Stimulated activated CD4-positive, alpha-beta T cell treated with anti-CD3 and anti-CD28 coated beads, TNF-alpha, amount 100 ng/mL, for 24 hours (primary cell): ENCODE measurements around the gene PROC.

ENCODE experiments used
- DNase-seq, 3 experiments: peaks; one replicate each; pipeline ENCODE4 v3.0.0-alpha.2; 2020; ENCODE audit warnings: low read depth in 3 of 3

Gene PROC

DNA sequence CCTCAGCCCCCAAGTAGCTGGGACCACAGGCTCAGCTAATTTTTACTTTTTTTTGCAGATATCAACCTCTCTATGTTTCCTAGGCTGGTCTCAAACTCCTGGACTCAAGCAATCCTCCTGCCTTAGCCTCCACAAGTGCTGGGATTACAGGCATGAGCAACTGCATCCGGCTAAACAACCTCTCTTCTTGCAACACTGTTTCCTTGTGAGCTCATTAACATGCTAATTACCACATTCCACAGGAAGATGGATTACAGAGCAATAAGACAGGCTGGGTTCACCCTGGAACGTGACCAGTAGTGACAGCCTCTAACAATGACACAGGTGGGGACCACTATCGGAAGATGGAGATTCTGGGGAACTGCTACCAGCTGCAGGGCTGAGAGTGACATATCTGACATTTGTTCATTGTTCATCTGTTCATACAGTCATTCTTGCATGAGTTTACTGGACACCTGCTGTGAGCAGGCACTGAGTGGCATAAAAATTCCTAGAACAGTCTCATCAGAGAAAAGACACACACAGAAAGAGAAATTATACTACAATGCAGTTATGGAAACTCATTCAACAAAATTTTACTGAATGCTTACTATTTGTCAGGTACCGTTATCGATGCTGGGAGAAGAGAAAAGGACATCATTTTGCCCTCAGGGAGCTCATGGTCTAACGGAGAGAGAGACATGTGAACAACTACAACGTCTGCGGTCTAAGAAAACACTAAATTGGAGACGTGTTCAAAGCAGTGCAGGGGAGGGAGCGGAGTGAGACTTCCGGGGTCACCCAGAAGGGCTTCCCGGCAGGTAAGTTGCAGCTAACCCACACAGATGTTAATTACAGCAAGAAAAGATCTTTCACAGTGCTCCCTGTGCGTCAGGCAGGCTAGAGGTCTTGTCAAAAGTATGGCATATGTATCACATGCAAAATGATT, 37.6 kb downstream of the PROC start:
- DNase-seq: no peak

DNA sequence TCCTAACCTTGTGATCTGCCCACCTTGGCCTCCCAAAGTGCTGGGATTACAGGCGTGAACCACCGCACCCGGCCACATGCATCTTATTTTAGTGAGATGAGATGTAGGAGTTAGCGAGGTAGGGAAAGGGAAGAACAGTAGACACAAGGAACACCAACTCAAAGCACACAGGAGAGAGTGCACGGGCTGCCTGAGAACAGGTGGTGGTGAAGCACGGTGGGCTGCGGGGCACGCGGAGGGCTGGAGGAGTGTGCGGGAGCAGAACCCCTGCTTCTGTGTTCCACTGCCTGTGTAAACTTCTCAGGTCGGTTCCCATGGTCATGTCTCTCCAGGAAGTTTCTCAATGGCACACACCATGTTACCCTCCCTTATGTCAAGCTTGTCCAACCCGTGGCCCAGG, 38.7 kb downstream of the PROC start:
- no peak for DNase-seq

DNA sequence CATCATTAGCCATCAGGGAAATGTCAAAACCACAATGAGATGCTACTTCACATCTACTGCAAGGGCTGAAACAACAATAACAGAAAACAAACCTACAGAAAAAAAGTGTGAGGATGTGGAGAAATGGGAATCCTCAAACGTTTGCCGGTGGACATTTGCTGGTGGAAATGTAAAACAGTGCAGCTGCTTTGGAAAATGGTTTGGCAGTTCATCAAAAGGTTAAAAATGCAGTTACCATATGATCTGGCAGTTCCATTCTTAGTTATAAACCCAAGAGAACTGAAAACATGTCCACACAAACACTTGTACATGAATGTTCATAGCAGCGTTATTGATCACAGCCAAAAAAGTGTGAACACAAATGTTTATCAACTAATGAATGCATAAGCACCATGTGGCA, 44.2 kb downstream of the PROC start:
- DNase-seq: no peak

- no peak for DNase-seq
Measured at GRCh38 chr2:127463155-127463991, 45.1 kb downstream of the PROC start.

- no peak for DNase-seq
Measured at GRCh38 chr2:127464470-127465257, 46.4 kb downstream of the PROC start.

- peak in 1 of 3 experiments; percentile 11 for DNase-seq
Measured at GRCh38 chr2:127465258-127465657, 47.0 kb downstream of the PROC start.

- no peak for DNase-seq
Measured at GRCh38 chr2:127469051-127469450, 50.8 kb downstream of the PROC start.

- no peak for DNase-seq
Measured at GRCh38 chr2:127469974-127470373, 51.7 kb downstream of the PROC start.

DNA sequence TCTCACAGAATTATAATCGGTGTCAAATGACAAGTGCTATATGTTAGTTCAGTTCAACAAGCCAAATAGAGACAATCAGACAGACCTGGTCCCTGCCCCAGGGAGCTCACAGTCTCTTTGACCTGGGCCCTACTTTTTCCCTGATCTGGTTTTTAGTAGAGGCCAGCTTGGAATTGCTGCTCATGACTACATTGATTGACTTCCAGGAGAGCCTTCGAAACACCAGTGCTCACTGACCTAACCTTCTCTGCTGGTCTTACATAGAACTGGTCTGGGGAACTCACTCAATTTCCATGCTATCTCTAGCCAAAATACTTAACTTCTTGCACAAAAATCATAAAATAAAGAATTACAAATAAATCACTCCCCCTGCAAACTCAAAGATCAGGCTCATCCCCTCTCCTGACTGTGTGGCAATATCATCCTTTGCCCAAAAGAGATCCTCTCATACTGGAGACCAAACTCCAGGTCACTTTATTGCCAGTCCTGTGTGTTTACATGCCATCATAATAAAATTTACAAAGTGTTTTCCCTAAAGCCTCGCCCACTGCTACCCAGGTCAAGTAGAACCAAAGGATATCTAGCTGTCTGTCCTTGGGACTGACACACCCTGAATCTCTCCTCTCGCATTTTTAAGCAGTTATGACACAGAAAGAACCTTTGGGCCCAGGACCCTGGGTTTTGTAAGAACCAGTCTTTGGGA, 53.2 kb downstream of the PROC start:
- no peak for DNase-seq

DNA sequence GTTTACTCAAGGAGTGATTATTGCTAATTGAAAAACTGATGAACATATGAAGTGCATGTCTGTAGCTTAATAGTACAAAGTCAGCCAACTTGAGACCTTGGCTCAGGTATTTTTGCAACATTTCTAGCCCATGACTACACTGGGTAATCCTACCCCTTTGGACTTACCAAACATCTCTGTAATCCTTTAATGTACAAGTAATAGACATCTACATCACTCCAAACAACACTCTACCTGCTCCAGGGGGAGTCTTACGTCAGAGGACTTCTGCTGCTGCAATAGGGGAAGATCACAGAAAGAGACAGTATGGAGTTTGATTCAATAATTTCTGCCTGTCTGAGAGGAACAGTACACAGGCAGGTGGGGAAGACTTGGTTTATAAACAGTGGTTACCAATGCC, 54.0 kb downstream of the PROC start:
- DNase-seq: no peak

GRCh38 chr2:127475788-127476187, 57.6 kb downstream of the PROC start:
- no peak for DNase-seq
